Stimulated activated CD8-positive, alpha-beta memory T cell treated with anti-CD3 and anti-CD28 coated beads, Interleukin-7, amount 100 ng/mL, for 48 hours (primary cell): ENCODE data around the gene VWA8.
"Not testable (repeated sequence)": the region's sequence is repeated elsewhere in the genome, so short reads cannot be mapped to it uniquely, and the experiment has no call there.

Source experiments
- DNase-seq, 2 donors: peaks; one replicate each; pipeline ENCODE4 v3.0.0-alpha.2; 2020; ENCODE audit warnings: low read depth in 1 of 2; ENCODE audit errors: extremely low read depth in 1 of 2

Gene VWA8

DNA sequence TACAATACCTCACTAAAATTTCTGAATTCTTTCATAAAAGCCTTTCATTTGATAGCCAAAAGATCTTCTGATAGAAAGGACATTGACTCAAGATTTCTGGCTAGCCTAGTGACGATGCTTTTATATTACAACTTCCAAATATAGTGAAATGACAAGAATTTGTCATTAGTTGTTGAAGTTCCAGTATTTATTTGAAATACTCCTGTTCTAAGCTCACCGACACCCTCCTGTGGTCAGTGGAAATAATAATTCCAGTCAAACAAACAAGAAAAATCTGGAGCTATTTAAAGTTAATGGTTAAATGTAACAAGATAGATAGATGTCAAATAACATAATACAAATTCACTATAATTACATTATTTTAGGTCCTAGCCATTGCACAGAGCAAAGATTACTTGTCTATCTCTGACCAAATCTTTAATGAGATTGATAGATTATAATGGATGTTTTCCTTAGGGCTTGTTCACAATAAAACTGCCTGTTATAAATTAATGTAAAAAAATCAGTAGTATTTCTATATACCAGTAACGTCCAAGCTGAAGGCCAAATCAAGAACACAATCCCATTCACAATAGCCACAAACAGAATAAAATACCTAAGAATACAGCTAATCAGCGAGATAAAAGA lies 308.1 kb downstream of the VWA8 start:
- DNase-seq, result no peak

DNA sequence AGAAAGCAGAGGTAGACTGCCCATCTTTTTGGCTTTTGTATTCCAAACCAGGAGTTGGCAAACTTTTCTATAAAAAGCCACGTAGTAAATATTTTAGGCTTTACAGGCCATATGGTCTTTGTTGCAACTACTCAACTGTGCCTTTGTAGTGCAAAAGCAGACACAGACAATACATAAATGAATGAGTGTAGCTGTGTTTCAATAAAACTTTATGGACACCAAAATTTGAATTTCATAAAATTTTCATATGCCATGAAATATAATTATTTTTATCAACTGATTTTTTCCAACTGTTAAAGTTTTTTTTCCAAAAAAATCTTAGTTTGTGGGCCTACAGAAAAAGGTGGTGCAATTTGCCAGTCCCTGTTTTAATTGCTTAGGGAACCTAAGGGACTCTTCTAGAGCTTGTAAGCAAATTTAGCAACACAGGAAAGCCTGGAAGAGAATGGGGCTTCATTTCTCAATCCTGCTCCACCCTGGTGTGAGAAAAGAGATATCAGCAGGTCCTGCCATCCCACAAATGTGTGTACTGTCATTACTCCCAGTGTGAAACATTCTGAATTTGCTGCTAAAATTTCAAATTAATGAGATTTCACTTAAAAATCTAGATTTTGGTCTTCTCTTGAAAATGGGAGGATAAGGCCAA lies 309.4 kb downstream of the VWA8 start:
- no peak for DNase-seq

DNA sequence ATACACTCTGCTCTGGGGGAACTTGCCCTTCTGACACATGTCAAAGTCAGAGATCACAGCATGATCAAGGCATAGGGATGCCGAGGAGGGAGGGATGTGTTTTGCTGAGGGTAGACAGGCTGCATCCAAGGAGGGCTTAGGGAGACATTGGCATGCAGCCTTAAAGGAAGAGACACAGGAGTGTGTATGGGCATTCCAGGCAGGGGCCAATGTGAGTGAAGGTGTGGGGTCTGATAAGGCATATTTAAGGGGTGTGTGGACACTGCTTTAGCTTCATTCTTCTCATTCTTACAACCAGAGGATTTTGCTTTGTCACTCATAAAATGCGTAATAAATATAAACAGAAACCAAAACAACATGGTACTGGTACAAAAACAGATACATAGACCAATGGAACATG lies 310.2 kb downstream of the VWA8 start:
- DNase-seq, result no peak

DNA sequence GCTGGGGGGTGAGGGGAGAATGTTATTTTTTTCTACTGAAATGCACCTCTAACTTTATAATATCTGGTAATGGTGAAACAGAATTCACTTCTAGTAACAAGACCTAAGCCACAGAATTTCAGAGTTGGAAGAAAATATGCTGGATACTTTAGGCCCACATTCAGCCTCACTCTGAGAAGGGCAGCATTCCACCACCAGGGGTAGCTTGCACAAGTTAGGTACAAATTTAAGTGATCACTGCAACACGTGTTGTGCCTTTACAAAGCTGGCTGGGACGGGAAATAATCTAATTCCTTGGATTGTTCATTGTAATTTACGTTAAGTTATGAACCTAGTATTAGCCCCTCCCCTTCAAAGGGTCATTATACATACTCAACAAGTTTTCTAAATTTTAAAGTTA lies 311.2 kb downstream of the VWA8 start:
- DNase-seq, result no peak

DNA sequence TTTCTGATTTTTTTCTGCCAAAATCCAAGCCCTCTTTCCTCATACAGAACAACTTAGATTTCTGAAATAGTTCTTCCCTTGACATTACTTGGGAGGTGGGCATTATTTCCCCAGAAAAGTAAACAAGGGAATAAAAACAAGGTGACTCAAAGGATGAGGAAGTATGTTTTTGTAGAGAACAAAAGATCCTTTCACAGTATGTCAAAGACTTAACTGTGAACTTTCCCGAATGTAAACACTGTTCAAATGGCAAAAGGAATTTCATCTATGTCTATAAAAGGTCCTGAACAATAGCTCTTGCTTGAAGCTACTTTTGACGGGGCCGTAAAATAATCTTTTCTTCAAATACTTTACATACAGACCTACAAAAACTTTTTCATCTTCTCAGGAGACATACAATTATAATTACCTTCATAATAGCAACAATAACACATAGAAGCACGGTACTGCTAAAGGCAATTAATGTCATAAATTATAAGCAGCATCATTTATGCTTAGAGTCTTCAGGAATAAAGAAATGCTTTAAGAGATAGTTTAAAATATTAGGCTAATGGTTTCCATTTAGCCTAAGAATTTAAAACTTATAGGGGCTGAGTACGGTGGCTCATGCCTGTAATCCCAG lies 312.5 kb downstream of the VWA8 start:
- DNase-seq, result no peak

DNA sequence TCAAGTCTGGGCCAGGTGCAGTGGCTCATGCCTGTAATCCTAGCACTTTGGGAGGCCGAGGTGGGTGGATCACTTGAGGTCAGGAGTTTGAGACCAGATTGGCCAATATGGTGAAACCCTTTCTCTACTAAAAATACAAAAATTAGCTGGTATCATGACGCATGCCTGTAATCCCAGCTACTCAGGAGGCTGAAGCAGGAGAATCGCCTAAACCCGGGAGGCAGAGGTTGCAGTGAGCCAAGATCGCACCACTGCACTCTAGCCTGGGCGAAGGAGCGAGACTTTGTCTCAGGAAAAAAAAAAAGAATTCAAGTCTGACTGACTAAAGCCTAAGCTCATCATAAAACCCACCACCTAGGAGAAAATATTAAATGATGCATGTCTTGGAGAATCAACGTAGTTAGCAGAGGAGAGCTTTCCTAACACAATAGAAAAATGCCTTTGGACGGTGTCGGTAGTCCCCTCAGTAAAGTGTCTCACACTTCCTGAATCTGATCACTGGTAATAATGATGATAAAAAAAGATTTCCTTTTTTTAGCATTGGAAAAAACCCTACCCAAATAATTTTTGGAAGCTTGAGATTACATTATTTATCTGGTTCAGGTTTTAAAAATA lies 313.1 kb downstream of the VWA8 start:
- DNase-seq, result not testable (repeated sequence)

DNA sequence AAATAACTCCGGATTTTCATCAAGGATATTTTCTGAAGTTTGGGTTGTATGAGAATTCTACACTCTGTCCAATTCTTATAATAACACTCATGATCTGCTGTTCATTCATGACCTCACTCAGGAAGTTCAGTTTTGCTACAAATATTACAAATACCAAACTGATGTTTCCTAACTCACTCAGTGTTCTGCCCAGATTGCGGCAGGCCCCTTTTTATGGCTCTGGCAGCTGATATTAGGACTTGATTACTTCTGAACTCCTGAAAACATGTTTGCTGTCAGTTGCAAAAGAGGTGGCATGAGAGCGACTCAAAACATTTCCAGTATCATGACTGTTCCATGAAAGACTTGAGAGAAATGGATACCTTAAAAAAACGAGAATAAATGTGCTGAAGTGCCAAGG lies 315.6 kb downstream of the VWA8 start:
- no peak for DNase-seq

DNA sequence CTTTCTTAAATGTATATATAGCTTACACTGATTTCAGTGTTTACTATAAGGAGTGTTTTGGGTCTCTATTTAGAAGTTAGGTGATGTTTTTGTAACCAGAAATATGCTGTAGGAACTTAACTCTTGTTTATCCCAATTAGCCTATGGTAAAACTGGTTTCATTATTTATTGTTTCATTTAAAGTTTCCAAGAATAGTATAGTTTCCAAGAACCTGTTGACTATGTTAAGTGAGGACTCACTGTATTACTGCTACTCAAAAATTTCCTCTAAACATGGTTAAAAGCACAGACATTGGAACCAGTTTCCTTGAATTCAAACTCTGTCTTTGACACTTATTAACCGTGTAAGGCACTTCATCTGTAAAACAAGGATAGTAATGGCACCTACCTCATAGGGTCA lies 316.2 kb downstream of the VWA8 start:
- DNase-seq, result no peak

DNA sequence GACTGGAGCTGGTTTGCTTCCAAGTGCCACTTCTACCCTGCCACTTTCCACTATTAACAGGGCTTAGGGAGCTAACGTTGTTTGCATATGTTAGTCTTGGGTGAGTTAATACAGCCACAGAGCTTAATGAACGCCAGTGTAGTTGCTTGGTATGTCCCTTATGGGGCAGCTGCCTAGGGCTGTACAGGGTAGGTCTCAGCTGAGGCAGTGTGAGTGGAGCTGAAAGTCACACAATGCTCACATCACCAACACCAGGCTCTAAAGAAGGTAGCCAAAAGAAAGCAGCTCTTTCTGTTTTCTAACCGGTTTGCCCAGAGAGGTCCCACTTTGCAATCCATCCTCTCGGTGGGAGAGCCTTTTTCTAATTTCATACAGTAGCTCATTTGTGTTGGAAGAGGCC lies 317.4 kb downstream of the VWA8 start:
- no peak for DNase-seq

DNA sequence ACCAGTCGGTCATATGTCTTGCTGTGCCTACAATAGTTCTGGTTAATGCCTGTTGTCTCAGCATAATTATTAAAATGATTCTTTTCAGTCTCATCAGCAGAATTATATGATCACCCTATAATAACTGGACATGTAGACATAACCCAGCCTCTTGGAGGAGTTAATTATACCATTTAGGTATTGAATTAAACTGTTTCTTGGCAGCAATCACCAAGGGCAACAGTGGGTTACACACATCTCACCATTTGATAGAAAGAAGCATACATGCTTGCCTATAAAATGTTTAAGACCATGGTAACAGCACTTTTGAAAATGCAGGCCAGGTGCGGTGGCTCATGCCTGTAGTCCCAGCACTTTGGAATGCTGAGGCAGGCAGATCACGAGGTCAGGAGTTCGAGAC lies 318.9 kb downstream of the VWA8 start:
- no peak for DNase-seq

DNA sequence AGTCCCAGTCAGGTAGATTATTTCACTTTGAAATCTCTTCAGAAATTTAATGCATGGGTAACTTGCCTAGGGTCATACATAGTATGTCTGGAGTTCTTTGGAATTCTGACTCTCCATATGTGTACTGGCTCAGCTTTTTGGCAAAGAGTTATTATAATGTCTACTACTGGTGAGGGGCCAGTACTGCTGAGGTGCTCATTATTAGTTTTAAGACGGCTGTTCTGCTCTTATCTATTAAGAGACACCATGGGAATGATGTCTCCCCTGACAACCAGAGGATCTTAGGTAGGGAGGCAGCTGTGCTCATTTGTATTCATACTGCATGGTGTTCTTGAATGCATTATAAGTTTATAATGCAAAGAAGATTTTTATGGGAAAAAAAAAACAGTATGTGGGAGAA lies 319.5 kb downstream of the VWA8 start:
- no peak for DNase-seq

DNA sequence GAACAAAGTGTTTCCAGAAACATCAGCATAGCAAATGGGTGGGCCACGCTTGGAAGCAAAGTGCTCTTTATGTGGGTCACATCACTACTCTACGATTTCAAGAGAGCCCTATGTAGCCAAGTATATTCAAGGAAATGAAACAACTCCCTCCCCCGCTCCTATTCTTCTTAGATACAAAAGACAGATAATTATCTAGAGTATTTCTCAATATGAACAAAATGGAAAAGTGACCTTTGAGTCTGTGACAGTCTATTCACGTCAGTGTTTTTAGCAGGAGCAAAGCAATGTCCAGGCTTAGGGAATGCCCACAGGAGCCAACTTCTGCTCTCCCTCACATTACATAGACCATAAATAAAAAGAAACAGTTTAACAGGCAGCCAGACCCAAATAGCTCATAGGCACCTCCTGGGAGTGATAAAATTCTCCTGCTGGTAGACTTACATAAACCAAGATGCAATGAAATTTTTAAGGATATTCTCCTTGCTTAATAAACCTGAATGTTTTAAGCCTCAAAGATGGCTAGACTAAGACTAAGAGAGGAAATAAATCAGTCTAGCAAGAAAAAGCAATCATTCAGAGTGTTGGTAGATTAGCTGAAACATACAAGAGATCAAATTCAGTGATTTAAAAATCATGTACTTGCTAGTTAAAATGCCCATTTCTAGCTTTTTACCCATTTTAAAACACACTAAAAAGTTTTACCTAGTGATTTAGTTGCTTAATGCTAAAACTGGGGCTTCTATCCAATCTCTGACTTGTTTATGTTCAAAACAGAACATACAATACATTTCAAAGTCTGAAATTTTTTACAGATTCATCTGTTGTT lies 320.7 kb downstream of the VWA8 start:
- DNase-seq, result no peak

DNA sequence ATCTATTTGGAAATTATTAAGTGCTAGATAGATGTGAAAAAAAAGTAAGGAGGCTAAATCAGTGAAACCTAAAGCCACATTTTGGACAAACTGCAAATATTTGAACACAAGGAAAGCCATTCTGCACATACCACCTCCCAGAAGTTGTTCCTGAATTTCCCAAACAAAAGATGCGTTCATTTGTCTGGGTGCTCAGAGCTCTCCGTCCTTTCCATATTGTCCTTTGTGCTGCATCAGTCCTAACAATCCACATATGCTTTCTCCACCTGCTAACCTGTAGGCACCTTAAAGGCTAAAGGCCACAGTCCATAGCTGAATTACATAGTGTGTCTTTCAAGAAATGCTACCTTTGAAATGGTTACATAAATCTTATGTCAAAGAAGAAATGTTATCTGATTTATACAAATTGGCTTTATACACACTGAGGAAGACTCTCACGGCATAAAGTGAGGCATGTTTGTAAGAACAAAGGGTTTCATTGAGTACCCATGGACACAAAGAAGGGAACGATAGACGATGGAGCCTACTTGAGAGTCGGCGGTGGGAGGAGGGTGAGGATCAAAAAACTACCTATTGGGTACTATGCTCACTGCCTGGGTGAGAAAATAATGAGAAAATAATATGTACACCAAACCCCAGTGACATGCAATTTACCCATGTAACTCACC lies 321.5 kb downstream of the VWA8 start:
- DNase-seq, result no peak

DNA sequence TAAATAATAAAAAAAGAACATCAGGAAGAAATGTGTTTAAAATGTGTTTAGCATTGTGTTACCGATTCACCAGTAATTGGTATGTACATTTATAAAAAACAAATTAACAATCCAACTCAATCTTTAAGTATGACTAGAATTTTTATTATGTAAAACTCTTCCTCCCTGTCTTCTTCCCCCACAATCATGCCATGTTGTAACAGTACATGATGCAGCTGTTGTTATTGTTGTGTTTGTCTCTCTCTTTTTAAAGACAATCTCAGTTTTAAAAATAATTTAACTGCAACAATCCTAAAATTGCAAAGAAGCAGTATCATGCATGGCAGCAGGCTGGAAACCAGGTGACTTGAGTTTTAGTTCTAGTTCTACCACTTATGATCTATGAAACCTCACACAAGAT lies 323.3 kb downstream of the VWA8 start:
- DNase-seq, result no peak

DNA sequence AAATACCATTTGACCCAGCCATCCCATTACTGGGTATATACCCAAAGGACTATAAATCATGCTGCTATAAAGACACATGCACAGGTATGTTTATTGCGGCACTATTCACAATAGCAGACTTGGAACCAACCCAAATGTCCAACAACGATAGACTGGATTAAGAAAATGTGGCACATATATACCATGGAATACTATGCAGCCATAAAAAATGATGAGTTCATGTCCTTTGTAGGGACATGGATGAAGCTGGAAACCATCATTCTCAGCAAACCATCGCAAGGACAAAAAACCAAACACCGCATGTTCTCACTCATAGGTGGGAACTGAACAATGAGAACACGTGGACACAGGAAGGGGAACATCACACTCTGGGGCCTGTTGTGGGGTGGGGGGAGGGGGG lies 323.9 kb downstream of the VWA8 start:
- not testable (repeated sequence) for DNase-seq

DNA sequence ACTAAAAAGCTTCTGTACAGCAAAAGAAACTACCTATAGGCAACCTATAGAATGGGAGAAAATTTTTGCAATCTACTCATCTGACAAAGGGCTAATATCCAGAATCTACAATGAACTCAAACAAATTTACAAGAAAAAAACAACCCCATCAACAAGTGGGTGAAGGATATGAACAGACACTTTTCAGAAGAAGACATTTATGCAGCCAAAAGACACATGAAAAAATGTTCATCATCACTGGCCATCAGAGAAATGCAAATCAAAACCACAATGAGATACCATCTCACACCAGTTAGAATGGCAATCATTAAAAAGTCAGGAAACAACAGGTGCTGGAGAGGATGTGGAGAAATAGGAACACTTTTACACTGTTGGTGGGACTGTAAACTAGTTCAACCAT lies 324.3 kb downstream of the VWA8 start:
- DNase-seq, result not testable (repeated sequence)

DNA sequence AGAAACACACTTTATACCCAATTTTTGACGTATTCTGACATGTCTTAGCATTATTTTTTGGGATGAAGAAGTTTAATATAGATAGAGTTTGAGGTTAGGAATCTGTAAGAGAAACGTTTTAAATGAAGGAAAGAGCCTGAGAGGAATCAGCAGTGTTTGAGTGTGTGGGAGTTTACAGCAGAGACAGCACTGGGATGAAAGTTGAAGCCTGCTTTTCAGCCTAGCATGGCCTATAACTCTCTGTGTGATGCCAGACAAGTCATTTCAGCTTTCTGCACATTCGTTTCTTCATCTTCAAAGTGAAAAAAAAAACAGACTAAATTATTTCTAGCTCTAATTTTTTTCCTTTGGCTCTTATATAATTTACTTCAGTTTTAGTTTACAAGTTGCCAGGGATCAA lies 326.5 kb downstream of the VWA8 start:
- no peak for DNase-seq

DNA sequence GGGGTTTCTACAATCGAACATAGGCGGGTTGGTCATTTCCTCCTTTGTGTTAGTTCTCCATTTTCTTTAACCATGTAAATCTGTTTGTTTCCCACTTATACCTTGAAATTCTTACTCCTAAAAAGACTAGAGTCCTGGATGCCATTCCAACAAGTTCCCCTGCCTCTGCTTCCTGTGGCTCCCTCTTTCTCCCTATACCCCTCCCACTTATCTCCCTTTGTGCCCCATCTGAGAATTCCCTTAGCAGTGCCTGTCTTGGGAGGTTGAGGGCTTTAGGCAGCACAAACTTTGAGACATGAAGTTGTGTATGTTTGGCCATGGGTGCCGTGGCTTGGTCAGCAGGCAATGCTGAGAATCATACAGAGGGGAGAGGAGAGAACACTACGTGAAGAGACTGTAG lies 327.1 kb downstream of the VWA8 start:
- no peak for DNase-seq

DNA sequence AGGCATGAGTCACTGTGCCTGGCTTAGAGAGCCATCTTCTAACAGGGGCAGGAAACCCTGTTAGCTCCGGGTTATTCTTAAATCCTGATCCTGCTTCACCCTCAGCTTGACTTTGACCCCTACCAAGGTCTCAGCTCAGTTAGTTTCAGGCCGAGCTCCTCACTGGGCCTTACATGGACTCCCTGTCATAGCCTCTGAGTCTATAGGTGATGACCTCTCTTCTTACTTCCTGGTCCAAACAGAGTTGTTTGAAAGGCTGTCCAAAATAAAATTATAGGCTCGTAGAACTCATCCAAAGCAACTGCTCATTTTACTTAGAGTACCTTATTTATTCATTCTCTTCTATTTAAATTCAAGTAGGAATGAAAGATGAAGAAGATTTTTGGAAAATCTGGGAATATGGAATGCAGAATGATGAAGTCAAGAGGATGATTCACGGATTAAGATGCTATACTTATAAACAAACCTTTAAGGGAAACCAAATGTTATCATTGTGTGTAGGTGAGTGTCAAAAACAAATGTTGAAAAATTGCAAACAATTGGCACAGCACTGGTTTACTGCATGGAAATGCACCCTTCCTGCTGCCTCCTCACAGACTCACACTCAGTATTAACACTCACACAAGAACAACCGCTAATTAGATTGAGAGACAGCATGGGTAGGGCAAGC lies 329.5 kb downstream of the VWA8 start:
- no peak for DNase-seq

DNA sequence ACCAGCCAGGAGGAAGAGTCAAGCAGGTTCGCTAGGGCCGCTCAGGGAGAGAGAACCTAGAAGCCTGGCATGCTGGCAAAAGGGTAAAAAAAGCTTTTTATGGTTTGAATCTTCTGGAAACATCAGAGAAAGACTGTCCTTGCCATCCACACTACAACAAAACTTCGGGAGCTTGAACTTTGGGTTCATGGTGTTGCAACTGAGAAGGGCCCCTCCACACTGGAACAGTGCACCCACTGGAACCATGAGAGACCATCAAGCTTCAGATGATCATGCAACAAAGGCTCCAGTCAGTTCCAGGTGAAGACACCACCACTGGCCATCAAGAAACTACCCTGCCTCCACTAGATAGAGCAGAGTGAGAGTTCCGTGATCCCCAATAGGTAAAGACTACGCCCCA lies 333.5 kb downstream of the VWA8 start:
- DNase-seq, result no peak
